NCI-H1436 treated with DMSO at 0.1 percent for 48 hours (cell line): ENCODE measurements around the gene LMO1.

ENCODE experiments used
- DNase-seq: peaks from one replicate; lab custom pipeline; 2025; lab: John Stamatoyannopoulos, UW

Gene LMO1

DNA sequence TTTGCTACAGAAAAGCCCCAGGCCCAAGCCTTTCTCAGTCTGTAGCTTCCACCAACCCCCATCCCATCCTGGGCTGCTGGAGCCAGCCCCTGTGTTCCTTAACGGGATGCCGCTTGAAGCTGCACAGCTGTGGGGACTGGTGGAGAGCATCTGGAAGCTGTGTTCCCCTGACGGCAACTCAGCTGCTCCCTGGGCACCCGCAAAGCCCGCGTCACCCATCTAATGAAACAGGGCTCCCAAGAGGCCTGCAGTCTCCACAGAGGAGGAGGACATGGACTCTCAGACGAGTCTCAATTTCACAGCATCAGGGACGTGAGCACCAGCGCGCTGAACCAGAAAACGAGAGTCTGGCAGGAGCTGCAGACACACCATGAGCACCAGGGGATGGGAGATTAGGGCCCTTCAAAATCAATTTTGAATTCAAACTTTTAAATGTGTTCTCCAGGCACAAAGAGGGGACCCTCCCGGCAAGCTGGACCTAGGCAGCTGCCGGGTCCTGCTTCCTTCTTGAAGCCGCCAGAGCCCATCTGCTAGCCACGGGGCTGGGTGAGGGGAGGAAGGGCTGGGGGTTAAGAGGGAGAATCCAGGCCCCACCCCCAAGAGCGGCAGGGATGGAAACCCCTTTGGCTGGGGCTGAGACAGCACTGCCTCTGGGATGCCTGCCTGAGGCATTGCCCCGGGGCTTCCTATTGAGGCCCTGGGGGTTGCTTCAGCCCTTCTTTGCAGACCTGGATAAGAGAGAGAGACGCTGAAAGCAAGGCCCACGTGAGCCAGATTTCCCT lies 21.0 kb downstream of the LMO1 start:
- DNase-seq, result no peak

DNA sequence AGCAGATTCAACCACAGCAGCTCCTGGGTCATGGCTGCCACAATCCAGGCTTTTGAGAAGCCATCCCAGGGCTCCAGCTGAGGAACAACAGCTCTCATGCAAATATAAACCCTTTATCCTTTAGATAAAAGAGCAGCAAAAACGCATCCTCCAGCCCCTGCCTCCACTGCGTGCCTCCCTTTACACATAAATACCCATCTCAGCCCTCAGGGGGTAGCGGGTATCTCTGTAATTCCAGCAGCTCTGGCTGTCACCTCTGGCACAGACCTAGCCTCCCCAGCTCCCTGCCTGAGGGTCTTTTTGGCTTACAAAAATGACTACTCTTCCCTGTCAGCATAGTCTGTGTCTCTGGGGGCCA lies 21.6 kb downstream of the LMO1 start:
- DNase-seq, result no peak

DNA sequence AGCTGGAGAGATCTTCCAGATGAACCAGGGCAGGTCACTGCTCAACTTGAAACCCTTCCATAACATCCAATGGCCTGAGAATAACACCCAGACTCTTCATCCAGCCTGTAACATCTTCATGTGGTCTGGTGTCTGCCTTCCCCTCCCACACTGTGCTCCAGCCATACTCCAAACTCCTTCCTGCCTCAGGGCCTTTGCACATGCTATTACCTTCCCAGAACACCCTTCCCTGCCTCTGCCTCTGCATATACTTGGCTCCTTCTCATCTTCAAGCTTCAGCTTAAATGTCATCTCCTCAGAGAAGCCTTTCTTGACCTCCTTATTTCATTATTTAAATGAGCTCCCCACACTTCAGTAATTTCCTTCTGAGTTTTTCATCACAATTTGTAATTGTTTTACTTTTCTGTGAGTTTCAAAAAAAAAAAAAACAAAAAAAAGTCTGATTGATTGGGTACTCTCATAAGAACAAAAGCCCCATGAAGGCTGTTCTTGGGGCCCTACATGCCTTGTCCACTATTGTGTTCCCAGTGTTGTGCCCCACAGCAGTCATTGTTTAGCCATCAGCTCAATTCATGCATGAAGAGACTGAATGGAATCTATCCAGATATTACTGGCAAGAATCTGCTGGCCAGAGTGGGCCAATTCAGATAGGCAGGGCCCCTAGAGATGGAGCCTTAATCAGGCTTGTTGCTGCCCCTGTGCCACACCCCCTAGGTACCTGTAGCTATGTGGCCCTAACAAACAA lies 22.1 kb downstream of the LMO1 start:
- DNase-seq, result no peak

DNA sequence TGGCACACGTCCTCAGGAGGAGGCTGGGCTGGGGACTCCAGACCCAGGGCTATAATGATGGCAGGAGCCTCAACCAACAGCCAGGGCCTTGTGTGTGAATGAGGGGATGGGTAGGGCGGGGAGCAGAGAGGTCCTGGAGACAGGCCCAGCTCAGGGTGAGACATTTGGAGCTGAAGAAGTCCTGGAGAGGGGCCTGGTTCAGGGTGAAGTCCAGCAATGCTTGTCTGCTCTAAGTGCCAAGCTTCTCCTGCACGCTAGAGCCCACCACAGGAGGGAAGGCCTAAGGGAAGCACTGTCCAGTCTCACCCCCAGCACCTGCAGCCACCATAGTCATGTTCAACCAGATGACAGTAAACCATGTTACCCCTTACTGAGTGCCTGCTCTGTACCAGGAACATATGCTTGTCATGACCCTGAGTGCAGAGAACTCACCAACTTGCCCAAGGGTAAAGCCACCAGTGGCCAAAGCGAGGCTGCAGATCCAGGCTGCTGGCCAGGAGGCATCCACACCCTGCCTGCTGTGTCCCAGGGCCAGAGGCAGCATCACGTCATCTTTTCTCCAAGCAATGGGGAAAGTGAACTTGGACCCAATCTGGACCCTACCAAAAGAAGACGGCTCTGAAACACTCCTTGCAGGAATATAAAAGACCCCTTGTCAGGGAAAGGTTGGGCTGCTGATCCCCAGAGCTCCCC lies 24.0 kb downstream of the LMO1 start:
- no peak for DNase-seq

DNA sequence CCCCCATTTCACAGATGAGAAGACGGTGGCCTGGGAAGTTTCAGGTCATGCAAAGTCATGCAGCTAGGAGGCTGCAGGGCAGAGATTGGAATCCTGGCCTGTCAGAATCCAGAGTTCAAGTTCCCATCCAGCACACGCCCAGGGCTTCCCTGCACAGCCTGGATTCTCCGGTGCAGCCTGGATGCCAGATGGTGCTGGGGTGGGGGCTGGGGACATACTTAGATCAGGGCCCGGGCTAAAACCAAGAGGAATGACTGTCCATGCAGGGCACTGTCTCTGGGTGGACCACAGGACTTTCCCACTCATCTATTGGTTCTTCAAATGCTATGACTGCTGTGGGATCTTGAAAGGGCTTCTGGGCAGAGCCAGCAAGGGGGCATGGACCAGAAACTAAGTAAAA lies 24.6 kb downstream of the LMO1 start:
- DNase-seq, result no peak

DNA sequence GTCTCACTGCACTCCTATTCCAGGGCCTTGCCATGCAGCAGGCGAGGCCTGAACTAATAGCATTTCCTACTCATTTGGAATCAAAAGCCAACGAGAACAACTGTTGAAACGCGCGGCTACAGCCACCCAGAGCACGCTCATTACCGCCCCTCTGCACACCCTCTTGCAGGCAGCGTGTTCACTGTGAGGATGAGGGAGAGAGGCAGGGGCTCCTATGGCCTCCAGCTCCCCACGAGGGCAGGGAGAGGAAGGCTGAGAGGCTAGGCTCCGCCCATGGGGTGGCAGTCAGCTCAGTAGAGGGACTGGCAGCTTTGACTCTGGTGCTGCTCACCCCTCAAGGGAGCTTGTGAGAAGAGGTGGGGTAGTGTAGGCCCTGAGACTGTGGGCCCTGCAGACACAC lies 26.2 kb downstream of the LMO1 start:
- no peak for DNase-seq

DNA sequence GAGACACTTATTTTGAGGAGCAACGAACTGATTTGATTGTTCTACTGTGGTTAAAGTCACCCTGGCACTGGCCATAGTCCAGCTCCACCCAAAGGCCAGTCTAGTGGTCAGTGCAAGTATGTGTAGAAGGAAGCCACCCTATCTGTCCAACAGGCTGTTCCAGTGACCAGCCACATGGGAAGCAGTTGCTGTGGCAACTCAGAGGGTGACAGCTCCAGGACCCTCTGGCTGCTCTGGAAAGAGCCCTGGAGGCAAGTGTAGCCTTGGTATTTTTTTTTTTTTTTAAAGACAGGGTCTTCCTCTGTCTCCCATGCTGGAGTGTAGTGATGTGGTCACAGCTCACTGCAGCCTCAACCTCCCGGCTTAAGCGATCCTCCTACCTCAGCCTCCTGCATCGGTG lies 27.8 kb downstream of the LMO1 start:
- no peak for DNase-seq

DNA sequence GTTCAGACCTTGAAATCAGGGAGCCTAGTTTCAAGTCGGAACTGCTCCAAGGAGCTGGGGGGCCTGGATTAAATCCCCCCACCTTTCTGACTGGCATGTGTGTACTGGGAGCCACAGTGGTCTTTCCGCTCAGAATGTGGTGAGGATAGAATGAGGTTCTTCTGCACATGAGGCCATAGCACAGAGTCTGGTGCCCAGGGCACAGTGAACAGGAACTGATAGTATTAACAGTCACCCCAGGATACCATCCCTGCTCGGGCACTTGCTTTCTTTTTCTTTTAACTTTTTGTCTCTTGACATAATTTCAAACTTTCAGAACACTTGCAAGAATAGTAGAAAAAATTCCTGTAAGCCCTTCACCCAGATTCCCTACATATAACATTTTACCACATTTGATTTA lies 28.8 kb downstream of the LMO1 start:
- no peak for DNase-seq

DNA sequence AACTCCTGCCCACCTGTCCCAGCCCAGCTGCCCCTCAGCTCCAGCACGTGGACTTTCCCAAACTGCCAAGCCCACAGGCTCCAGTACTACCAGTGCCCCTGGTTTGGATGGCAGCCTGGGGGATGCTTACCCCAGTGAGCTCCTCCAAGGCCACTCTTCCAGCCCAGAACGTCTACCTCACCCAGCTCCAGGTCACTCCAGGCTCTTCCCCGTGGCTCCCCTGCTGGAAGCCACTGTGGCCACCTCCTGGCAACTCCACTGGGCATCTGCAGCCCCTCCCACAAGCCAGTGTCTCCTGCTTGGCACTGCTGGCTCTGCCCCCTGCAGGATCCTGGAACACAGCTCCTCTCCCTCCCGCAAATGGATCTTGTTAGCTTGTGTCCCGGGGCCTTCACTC lies 29.3 kb downstream of the LMO1 start:
- DNase-seq, result no peak

DNA sequence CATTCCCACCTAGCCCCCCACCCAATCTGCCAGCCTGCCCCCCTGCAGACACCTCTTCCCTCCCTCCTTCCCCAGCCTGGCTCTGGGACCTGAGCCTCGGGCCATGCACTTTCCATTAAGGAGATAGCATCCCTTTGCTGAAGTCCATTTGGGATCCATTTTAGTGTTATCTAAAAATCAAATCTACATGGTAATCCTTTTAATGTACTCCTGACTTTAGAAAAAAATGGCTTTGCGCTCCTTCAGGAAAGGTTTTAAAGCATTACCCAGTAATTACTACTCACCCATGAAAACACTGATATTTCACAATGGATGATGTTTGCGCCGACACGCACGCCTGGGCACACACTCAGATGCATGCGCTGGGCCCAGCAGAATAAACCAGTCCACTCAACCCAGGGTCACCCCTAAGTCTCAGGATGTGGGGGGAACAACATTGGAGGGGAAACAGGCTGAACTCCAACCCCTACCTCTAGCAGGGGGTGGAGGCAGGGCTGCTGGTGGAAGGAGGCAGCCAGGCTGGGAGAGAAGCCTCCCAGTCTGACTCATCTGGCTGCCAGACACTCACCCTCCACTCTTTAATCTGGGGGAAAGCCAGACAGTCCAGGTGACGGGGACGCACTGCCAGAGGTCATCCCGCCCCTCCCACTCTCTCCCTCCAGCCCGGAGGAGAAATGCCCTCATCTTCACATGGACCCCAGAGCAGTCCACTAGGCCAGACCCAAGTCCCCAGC lies 29.8 kb downstream of the LMO1 start:
- no peak for DNase-seq

DNA sequence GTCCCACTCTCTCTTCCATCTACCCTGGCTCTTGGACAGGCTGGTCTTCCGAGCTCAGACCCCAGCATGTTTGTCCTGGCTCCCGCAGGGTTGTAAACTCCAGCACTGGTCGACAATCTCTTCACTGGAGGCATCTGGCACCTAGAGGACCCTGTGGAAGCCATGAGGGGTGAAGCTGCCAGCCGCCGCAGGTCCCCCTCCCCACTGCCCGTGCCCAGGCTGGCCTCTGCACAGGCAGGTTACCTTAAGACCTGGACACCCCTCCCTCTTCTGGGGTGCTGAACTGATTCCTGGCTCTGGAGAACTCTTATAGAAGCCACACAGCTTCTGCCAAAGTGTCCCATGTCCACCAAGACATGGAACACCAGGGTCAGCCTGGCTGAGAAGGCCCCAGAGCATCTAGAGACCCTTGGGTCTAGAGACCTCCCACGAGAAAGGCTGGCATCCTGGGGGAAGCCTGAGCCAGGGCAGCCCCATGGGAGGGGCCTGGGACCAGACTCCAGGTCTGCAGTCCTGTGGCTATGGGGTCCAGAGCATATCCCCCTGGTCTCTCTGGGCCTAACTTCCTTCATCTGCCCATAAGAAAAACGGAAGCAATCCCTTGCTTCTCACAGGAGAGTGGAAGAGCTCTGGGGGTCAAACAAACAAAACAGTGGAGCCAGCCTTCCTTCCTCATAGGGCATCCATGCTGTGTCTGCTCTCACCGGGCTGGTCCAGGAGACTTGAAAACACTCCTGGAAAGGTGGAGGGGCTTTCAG lies 30.6 kb downstream of the LMO1 start:
- no peak for DNase-seq

DNA sequence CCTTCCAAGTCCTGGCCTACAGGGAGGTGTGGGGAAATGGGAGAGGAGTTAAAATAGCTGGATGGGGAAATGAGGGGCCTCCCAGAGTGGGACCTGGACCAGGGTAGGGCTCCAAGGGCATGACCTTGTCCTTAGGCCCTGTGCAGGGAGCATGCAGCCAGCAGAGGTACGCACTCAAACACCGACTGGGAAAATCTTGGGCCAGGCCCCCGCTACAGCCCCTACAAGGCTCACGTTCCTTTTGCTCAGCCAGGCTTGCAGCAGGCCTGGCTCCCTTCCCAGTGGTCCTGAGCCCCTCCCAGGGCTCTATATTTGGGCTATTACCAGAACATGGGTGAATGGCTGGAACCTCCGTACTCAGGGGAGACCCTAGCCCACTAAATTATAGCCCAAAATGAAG lies 31.3 kb downstream of the LMO1 start:
- no peak for DNase-seq

DNA sequence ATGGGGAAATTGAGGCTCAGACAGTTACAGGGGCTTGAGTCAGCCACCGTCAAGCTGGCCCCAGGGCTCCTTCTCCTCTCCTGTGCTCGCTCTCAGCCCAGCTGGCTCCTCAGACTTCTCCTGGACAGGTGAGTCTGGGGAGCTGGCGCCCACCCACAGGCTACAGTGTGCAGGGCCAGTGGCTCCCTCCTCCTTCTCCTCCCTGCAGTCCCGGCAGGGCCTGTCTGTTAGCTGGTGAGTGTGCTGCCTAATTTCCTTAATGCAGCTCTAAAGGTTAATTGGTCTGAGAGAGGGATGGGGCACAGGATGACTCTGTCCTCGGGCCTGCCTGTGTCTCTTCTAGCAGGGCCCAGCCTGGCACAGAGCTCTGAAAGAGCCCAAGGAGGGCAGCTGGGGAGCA lies 31.7 kb downstream of the LMO1 start:
- no peak for DNase-seq

DNA sequence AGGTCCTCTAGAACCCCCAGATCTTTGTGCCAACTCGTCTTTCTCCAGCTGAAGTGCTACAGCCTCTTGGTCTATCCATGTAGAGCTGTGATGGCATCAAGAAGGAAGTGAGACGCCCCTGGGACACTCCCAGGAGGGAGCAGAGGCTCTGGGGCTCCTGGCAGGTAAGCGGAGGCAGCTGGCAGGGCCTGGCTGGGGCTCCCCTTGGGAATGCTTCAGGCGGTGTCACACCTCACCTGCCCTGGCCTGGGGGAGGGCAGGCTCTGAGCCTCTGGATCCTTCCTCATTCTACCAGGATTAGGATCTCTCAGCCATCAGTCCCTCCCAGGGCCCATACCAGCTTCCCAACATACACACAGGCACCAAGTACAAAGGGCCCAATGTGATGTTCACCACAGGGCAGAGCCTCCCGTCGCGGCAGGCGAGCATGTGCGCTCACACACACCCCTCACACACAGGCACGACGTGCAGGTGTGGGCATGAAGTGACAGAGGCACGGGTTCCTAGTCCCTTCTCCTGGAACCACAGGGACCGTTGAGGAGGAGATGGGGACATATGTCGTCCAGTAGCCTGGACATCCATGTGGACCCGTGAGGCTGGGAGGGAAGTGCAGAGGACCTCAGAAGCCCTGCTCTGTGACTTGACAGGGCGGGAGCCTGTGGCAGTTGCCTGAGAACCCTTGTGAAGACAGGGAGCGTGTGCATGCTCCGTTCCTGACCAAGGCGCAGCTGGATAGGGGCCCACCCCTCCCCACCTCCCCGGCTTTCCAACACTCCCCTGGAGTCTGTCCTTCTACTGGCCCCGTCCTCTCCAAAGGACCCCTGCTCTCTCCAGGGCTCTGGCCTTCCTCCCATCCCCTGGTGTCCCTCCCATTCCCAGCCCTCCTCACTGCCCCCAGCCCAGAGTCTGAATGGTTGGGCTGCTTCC lies 32.5 kb downstream of the LMO1 start:
- DNase-seq, result no peak

DNA sequence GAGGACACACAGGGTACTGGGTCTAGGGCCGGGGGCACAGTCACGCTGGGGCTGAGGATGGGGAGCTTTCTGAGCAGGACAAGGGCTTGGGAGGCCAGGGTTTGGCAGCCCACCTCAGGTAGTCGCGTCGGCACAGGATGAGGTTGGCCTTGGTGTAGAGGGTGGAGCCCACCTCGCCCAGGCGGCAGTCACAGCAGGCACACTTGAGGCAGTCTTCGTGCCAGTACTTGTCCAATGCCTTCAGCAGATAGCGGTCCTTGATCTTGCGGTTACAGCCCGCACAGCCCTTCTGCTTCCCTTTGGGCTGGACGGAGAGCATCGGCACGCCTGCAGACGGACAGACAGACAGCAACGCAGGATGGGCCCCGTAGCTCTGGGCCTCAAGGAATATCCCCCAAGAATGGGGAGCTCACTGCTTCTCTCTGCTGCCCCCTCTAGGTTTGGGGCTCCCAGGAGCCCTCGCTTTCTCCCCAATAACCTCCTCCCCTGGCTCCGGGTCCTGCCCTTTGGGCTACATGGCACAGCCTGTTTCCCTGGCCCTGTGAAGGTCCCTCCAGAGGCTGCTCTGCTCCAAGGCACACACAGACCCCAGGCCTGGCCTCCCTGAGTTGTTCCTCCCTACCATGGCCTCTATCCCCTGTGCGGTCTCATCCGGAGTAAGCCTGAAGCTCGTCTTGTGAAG lies 33.4 kb downstream of the LMO1 start:
- DNase-seq, result no peak

DNA sequence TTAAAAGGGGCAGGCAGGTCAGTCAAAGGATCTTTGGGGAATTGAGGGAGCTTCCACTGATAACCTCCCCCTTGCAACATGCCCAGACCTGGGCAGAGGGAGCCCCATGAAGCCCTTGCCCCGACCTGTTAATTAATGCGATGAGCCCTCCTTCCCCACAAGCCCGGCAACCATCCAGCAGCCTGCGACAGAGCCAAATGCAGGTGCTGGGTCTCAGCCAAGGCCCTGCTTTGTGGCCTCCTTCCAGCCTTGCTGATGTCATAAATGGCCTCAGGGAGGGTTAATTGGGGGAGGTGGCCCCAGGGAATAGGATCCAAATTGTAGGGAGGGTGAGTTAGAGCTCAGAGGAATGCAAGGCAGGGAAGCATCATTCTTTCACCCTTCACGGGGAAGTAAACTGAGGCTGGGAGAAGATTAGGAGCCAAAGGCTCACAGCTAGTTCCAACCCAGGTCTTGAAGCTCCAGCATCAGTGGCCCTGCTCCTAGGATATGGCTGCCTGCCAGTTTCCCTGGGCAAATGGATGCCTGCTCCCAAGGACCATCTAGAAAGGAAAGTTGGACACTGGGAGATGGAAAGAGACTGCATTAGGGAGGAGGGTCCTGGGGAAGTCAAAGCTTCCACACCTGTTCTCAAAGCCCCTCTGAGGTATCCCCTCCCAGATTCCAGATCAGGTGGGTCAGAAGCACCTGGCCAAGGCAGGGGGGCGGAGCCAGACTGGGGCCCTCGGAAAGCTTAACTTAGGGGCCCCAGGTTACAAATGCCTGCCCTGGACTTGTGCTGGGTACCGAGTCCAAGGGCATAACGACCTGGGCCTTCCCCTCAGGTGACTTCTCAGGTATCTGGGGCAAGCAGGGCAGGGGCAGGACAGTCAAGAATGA lies 34.1 kb downstream of the LMO1 start:
- peak; percentile 44 for DNase-seq

DNA sequence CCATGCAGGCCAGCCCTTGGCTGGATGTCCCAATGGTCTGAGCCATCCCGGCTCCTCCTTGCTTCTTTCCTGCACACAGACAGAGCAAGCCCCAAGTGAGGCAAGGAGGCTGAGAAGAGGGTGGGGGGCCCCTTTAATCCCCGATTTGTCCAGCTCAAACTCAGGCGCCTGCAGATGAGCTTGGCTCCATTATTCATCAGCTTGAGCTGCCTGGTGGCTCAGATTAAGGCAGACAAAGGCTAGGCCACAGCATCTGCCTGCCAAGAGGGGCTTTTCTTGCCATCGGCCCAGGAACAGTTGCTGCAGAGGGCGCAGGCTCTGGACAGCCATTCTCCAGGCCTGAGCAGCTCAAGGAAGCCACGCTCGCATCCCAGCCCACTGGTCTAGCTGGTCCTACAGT lies 35.4 kb downstream of the LMO1 start:
- DNase-seq, result no peak

DNA sequence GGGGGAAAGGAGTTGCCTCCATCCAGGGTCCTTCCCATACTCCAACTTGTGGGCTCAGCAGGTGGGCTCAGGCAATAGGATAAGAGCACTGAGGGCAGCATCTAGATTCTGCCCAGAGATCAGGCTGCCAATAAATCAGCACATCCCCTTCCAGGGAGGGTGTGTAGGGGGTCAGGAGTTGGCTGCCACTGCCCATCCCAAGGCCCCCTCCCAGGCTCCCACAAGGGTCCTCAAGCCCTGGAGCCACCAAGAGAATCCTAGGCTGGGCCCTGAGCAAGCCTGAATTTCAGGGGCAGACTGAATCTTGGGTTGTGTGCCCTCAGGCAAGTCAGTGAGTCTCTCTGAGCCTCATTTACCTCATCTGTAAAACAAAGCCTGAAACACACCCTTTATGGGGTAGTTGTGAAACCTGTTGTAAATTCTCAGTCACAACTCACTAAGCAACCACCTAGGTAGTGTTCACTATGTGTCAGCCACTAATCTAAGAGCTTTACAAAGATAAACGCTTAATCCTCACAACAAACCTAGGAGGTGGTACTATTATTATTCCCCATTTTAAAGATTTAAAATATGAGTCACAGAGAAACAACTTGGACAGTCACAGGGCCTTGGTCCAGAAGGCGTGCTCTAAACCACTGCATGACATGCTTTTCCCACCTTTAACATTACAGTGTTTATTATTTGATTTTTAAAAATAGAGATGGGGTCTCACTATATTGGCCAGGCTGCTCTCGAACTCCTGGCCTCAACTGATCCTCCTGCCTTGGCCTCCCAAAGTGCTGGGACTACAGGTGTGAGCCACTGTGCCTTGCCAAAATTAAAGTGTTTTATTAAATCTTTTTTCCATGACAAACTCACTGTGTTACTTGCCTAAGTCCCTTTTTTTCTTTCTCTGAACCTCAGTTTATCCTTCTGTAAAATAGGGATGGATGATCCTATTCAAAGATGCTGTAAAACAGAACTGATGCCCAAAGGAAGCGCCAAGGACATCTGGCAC lies 36.2 kb downstream of the LMO1 start:
- DNase-seq, result no peak
